HG03457 (cell line): Measurements from ENCODE around the gene STON1.
"Not testable (repeated sequence)": the region's sequence is repeated elsewhere in the genome, so short reads cannot be mapped to it uniquely, and the experiment has no call there.

Experiments used
- ATAC-seq: cut with Tn5 transposase; IDR thresholded peaks from one replicate; pipeline ENCODE4 v1.9.1; 2021; ENCODE audit warnings: moderate number of reproducible peaks; ENCODE audit not compliant: unreplicated experiment

The STON1 gene

GRCh38 chr2:48530033-48530811 lies at the start of gene STON1:
Gene STON1, plus strand, starts transcription at chr2:48530154. Its CDS starts 50,480 bp downstream, at chr2:48580634.
- ATAC-seq = no peak

GRCh38 chr2:48480526-48480925 lies 49.4 kb upstream of the STON1 start:
- ATAC-seq = no peak

GRCh38 chr2:48482313-48482712 lies 47.6 kb upstream of the STON1 start:
- no peak for ATAC-seq

DNA sequence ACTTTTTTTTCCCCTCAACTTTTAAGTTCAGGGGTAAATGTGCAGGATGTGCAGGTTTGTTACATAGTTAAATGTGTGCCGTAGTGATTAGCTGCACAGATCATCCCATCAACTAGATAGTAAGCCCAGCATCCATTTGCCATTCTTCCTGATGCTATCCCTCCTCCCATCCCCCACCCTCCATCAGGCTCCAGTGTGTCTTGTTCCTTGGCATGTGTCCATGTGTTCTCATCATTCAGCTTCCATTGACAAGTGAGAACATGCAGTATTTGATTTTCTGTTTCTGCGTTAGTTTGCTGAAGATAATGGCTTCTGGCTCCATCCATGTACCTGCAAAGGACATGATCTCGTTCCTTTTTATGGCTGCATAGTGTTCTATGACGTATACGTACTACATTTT lies 47.2 kb upstream of the STON1 start:
- no peak for ATAC-seq

- no peak for ATAC-seq
Measured at GRCh38 chr2:48483506-48483905, 46.4 kb upstream of the STON1 start.

GRCh38 chr2:48483916-48484315 lies 46.0 kb upstream of the STON1 start:
- no peak for ATAC-seq

- ATAC-seq = no peak
Measured at GRCh38 chr2:48488545-48488944, 41.4 kb upstream of the STON1 start.

DNA sequence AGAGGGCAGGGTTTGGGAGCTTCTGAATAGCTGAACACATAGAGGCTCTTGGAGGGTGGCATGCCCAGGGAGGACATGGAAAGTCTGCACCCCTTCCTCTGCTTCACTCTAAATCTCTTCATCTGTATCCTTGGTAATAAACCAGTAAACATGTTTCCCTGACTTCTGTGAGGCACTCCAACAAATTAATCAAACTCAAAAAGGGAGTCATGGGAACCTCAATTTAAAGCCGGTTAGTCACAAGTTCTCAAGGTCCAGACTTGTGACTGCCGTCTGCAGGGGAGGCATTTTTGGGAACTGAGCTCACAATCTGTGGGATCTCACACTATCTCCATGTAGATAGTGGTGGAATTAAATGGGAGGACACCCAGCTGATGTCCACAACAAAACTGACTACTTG lies 33.1 kb upstream of the STON1 start:
- ATAC-seq = no peak

DNA sequence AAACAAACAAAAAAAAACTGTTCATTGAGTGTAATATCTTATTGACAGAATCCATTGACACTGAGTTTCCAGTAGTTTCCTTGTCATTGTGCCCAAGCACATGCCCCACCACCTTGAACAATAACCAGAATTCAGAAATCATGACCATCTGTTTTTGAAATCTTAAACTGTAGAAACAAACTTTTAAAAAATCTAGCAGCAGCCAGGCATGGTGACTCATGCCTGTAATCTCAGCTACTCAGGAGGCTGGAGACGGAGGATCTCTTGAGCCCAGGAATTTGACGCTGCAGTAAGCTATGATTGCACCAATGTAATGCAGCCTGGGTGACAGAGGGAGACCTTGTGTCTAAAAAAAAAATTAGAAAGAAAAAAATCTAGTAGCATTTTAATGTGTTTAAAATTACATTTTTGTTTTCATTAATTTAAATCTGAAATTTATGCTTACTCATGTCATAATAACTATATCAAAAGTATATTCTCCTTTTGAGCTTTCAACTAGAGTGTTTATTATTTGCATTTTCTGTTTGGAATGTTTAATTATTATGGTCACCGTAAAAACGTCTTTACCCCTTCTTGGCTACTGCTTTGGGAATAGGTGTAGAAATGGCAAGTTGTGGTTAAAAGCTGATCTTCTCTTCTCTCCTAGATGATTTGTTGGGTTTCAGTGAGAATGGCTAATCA lies 25.2 kb upstream of the STON1 start:
- no peak for ATAC-seq

GRCh38 chr2:48507111-48507510 lies 22.8 kb upstream of the STON1 start:
- ATAC-seq = no peak

DNA sequence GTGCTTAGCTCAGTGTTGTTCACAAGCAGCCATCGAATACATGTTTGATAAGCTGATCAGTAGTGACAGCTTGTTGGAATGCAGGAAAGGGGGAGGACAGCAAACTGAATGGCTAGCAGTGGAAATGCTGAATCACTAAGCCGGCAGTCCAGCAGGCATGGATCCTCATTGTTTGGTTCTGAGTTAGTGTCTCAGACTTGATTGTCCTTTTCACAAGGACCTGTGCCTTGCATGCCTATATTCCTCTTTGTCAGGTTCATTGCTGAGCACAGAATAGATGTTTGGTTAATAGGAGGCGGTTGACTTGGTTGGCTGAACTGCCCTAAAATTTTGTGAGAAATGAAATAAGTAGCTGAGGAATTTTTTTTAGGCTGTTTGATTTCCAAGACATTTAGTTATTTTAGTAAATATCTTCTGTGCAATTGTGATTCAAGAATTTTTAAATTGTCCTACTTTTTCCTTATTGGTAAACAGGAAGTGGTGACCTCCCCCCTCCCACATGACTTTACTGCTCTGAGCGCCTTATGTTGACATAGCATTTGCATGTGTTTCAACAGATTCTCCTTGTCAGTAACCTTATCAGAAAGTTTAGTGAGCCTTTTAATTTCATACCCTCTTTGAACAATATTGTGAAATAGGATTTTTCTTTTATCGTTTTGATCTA lies 21.4 kb upstream of the STON1 start:
- no peak for ATAC-seq

GRCh38 chr2:48510329-48510728 lies 19.6 kb upstream of the STON1 start:
- ATAC-seq = no peak

GRCh38 chr2:48511849-48512470 lies 18.0 kb upstream of the STON1 start:
- ATAC-seq = no peak

GRCh38 chr2:48512571-48512970 lies 17.4 kb upstream of the STON1 start:
- ATAC-seq = no peak

- ATAC-seq = no peak
Measured at GRCh38 chr2:48514348-48515003, 15.5 kb upstream of the STON1 start.

- no peak for ATAC-seq
Measured at GRCh38 chr2:48515513-48515985, 14.4 kb upstream of the STON1 start.

GRCh38 chr2:48519593-48519992 lies 10.4 kb upstream of the STON1 start:
- ATAC-seq = no peak

GRCh38 chr2:48524756-48525155 lies 5.2 kb upstream of the STON1 start:
- ATAC-seq = not testable (repeated sequence)

DNA sequence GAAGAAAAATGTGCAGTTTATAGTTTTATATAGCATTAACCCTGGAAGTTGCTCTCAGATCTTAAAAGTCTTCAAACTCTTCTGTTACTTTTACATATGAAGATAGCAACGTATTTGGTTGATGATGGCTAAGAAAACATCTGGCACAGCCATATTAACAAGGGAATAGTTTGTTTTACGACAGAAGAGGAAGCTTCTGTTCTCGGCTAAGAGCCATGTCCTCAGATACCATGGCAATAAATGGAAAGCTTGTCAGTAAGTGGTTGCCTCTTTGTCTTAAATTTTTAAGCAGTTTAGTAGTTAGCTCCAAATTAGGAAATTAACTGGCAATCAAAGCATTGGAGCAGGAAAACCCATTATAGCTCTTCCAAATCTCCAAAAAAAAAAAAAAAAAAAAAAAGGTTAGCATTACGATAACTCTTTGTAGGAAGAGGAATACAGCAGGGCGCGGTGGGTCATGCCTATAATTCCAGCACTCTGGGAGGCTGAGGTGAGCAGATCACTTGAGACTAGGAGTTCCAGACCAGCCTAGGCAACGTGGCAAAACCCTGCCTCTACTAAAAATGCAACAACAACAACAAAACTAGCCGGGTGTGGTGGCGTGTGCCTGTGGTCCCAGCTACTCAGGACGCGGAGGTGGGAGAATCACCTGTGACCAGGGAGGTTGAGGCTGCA lies 4.5 kb upstream of the STON1 start:
- ATAC-seq = no peak

- ATAC-seq = no peak
Measured at GRCh38 chr2:48527226-48527885, 2.6 kb upstream of the STON1 start.
